GM19193 (cell line): ENCODE data around the gene GCNT2.

ENCODE experiments used
- POLR2A ChIP-seq: IDR thresholded peaks from 4 replicates; pipeline ENCODE4 v1.6.1; 2011; ENCODE audit not compliant: insufficient read depth, insufficient read length; ENCODE audit errors: extremely low read depth

GCNT2 gene

GRCh38 chr6:10535193-10535592, 14.0 kb downstream of the GCNT2 start:
- TF ChIP-seq POLR2A: no peak

- TF ChIP-seq POLR2A: no peak
Observed at GRCh38 chr6:10537726-10538125, 16.6 kb downstream of the GCNT2 start.

GRCh38 chr6:10540073-10540746, 19.1 kb downstream of the GCNT2 start:
- TF ChIP-seq POLR2A: no peak

- no peak for TF ChIP-seq POLR2A
Observed at GRCh38 chr6:10541591-10541990, 20.4 kb downstream of the GCNT2 start.

- no peak for TF ChIP-seq POLR2A
Observed at GRCh38 chr6:10542213-10542612, 21.1 kb downstream of the GCNT2 start.

- no peak for TF ChIP-seq POLR2A
Observed at GRCh38 chr6:10543488-10543887, 22.3 kb downstream of the GCNT2 start.

GRCh38 chr6:10545482-10545881, 24.3 kb downstream of the GCNT2 start:
- TF ChIP-seq POLR2A: no peak

GRCh38 chr6:10547809-10548208, 26.7 kb downstream of the GCNT2 start:
- TF ChIP-seq POLR2A: no peak

GRCh38 chr6:10550764-10551163, 29.6 kb downstream of the GCNT2 start:
- TF ChIP-seq POLR2A: no peak

GRCh38 chr6:10552270-10552810, 31.2 kb downstream of the GCNT2 start:
- no peak for TF ChIP-seq POLR2A

- TF ChIP-seq POLR2A: no peak
Observed at GRCh38 chr6:10553871-10554270, 32.7 kb downstream of the GCNT2 start.

- no peak for TF ChIP-seq POLR2A
Observed at GRCh38 chr6:10554826-10555225, 33.7 kb downstream of the GCNT2 start.

- TF ChIP-seq POLR2A: no peak
Observed at GRCh38 chr6:10555625-10556309, 34.6 kb downstream of the GCNT2 start.

- TF ChIP-seq POLR2A: no peak
Observed at GRCh38 chr6:10556589-10556988, 35.4 kb downstream of the GCNT2 start.

- no peak for TF ChIP-seq POLR2A
Observed at GRCh38 chr6:10556992-10557391, 35.8 kb downstream of the GCNT2 start.

- no peak for TF ChIP-seq POLR2A
Observed at GRCh38 chr6:10557913-10558312, 36.8 kb downstream of the GCNT2 start.
